Urothelium cell line (cell line): ENCODE measurements around the gene TIGAR.
A peak's percentile ranks its signal among the peaks of the same experiment; 100 is the strongest.

Experiments
- DNase-seq: peaks from one replicate; pipeline ENCODE4 v3.0.0; 2011; ENCODE audit warnings: low spot score, mixed read lengths
- FAIRE-seq: peaks from 2 replicates; lab custom pipeline; 2011; peaks lifted over from hg19 to GRCh38; lab: Jason Lieb, UNC

TIGAR gene

DNA sequence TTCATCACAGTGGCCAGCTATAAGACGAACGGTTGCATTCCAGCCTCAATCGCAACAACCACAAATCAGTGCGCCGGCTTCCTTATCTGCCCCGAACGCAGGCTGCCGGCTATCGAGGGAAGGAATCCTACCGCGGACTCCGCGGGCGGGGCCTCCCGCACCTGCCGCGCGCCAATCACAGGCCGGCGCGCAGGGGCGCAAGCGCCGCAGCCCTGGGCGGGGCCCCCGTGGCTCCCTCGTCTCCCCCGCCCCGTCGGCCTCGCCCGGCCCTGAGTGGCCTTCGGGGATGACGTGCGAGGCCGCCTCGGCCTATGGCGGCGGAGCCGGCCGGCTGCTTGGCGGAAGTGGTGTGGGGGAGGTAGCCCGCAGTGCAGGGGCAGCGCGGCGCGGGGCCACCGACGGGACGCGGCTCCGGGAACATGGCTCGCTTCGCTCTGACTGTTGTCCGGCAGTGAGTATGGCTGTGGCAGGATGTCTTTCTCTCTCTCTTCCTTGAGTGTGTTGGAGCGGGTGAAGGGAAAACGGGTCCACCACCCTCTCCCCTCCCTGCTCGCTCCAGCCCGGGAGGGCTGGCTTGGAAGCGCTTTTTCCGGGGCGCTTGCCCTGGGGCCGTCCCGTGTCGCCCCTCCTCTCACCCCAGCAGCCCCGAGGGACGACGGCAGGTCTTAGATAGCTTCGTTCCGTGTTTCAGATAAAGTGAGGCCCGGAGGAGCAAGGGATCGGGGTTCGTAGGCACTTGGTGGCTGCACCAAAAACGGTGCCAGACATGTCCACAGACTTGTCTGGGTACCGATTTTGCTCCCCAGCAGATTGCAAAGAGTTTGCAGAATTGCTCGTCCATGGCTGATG is at the start of gene TIGAR:
TSS of gene TIGAR (plus strand) at position 361 of the 849 bp plus-strand sequence. CDS start at position 420, 59 bp downstream.
- FAIRE-seq (peak; percentile 99), DNase-seq (peak; percentile 100)

- no peak for FAIRE-seq
- DNase-seq: peak; percentile 92
Observed at GRCh38 chr12:4271717-4272423, 49.1 kb upstream of the TIGAR start.

GRCh38 chr12:4272424-4273272 is 48.4 kb upstream of the TIGAR start:
- DNase-seq (no peak), FAIRE-seq (peak; percentile 92)

DNA sequence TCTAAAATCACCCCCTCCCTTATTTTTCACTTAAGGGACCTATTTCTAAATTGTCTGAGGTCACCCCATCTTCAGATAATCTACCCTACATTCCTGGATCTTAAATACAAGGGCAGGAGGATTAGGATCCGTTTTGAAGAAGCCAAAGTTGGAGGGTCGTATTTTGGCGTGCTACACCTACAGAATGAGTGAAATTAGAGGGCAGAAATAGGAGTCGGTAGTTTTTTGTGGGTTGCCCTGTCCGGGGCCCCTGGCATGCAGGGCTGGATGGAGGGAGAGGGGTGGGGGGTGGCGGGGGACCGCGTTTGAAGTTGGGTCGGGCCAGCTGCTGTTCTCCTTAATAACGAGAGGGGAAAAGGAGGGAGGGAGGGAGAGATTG is 47.8 kb upstream of the TIGAR start:
- no peak for FAIRE-seq
- no peak for DNase-seq

DNA sequence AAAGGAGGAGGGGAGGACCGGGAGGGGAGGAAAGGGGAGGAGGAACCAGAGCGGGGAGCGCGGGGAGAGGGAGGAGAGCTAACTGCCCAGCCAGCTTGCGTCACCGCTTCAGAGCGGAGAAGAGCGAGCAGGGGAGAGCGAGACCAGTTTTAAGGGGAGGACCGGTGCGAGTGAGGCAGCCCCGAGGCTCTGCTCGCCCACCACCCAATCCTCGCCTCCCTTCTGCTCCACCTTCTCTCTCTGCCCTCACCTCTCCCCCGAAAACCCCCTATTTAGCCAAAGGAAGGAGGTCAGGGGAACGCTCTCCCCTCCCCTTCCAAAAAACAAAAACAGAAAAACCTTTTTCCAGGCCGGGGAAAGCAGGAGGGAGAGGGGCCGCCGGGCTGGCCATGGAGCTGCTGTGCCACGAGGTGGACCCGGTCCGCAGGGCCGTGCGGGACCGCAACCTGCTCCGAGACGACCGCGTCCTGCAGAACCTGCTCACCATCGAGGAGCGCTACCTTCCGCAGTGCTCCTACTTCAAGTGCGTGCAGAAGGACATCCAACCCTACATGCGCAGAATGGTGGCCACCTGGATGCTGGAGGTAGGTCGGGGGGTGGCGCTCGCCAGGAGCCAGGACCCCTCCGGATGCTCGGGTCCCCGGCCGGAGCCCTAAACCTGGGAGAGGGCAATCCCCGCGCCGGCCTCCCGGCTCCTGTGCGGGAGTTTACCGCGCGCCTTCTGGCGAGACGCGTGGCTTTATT is 47.2 kb upstream of the TIGAR start, which contains the start of gene CCND2:
TSS of gene CCND2 (plus strand) at position 111 of the 744 bp plus-strand sequence. CDS start at position 390, 279 bp downstream.
- peak; percentile 91 for FAIRE-seq
- DNase-seq: peak; percentile 97

DNA sequence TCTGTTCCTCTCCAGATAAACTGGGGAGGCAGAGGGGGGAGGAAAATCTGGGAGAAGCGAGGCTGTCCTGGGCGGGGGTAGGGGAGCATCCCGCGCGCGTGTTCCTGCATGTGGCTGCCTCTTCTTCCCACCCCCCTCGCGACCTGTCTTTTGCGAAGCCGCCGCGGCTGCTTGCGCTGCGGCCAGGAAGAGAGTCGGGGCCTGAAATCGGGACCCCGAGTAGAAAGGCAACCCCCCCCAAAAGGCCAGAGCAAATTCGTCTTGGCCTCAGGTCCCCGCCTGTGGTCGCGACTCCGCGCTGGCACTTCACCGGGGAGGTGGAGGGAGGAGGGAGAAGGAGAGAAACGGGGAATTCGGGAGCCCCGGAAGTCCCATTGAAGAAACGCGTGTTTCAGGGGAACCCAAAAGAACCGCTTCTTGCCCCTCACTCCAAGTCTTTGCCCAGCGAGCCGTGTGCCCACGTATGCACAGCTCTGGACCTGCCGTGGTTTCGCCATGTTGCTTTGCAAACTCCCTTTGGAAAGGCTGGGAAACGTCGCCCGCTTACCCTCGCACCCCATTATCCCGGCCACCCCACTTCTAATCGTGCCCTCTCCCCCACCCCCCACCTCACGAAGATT is 46.5 kb upstream of the TIGAR start:
- FAIRE-seq (peak; percentile 17), DNase-seq (peak; percentile 37)

- FAIRE-seq (no peak), DNase-seq (peak; percentile 52)
Observed at GRCh38 chr12:4275016-4275869, 45.8 kb upstream of the TIGAR start.

DNA sequence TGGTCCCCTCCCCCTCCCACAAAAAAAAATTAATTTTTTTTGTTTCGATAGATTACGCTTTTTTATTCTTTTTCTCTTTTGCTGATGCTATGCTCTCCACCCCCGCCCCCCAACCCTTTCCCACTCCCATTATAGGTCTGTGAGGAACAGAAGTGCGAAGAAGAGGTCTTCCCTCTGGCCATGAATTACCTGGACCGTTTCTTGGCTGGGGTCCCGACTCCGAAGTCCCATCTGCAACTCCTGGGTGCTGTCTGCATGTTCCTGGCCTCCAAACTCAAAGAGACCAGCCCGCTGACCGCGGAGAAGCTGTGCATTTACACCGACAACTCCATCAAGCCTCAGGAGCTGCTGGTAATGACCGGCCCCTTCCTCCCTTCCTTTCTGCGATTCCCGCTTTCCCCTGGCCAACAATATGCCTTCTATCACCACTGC is 45.1 kb upstream of the TIGAR start:
- DNase-seq (no peak), FAIRE-seq (peak; percentile 82)

- DNase-seq (peak; percentile 93), FAIRE-seq (peak; percentile 93)
Observed at GRCh38 chr12:4276524-4277204, 44.3 kb upstream of the TIGAR start.

- FAIRE-seq (no peak), DNase-seq (no peak)
Observed at GRCh38 chr12:4277205-4277543, 43.8 kb upstream of the TIGAR start.

DNA sequence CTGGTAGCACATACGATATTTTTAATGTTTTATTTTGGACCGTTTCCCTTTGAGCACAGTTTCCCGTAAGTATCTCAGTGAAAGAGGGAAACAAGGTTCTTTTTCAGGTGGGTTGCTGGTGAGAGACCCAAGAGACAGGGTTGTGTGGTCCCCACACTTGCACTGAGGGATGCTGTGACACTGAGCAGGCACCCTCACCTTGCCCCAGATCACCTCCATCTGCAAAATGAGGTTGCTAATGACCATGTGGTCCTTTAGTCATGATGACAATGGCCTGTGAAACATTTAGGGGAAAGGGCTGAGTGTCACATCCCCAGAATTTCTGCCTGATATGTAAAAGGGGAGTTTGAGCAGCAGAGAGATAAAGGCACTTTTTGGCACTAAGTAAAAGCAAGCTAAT is 43.2 kb upstream of the TIGAR start:
- FAIRE-seq (no peak), DNase-seq (no peak)

DNA sequence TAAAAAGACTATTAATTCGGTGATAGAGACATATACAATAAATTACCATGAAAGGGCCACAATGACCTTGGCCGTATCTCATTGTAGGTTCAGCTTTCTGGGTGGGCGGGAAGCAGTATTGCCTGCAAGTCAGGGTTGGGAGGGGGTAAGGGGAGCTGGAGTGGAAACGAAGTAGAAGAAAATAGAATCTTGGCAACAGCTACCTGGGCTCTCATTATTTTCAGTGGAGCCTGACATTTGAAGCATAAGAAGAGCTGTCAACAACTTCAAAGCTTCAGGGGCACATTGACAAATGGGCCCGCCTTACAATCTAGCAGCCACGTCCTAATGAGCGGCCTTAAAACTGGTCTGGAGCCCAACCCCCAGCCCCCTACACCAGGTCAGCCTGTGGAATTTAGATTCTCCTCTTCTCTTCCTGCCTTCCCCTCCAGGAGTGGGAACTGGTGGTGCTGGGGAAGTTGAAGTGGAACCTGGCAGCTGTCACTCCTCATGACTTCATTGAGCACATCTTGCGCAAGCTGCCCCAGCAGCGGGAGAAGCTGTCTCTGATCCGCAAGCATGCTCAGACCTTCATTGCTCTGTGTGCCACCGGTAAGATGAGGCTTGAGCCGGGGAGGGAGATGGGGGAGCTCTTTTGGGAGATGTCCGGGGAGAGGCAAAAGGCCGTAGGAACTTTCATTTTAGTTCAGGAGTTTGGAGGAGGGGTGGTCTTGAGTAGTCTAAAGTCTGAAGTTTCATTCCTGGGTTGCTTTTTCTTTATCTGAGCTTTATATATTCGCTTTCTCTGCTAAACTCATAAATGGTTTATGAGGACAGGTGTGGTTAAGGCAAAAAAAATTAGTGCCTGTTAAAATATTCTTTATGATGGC is 42.5 kb upstream of the TIGAR start:
- FAIRE-seq (peak; percentile 46), DNase-seq (no peak)

GRCh38 chr12:4279198-4279690 is 41.8 kb upstream of the TIGAR start:
- DNase-seq (no peak), FAIRE-seq (no peak)

- DNase-seq: no peak
- no peak for FAIRE-seq
Observed at GRCh38 chr12:4280351-4281163, 40.5 kb upstream of the TIGAR start.

- DNase-seq (no peak), FAIRE-seq (no peak)
Observed at GRCh38 chr12:4281173-4281654, 39.8 kb upstream of the TIGAR start.
